Mucosa of rectum (tissue), 2 donors: ENCODE measurements around the gene IL17RE.

Experiments used
- H3K27ac ChIP-seq, 2 donors: one replicate each; pipeline ENCODE4 v1.7.0; 2013; ENCODE audit warnings: inconsistent platforms in 2 of 2, low read depth in 2 of 2, low read length in 2 of 2
- H3K27me3 ChIP-seq, 2 donors: one replicate each; pipeline ENCODE4 v1.7.0; 2013; ENCODE audit warnings: low read length in 2 of 2; ENCODE audit not compliant: control insufficient read depth in 2 of 2, insufficient read depth in 2 of 2
- H3K36me3 ChIP-seq, 2 donors: one replicate each; pipeline ENCODE4 v1.7.0; 2013; ENCODE audit warnings: low read length in 2 of 2; ENCODE audit not compliant: control insufficient read depth in 2 of 2, insufficient read depth in 2 of 2
- H3K4me1 ChIP-seq, 2 donors: one replicate each; pipeline ENCODE4 v1.7.0; 2013; ENCODE audit warnings: low read length in 2 of 2, mild to moderate bottlenecking in 1 of 2; ENCODE audit not compliant: control insufficient read depth in 2 of 2, insufficient read depth in 2 of 2
- H3K4me3 ChIP-seq, 2 donors: one replicate each; pipeline ENCODE4 v1.7.0; 2013; ENCODE audit warnings: low read length in 2 of 2
- H3K9ac ChIP-seq, 2 donors: one replicate each; pipeline ENCODE4 v1.7.0; 2013; ENCODE audit warnings: low read length in 2 of 2, low read depth in 1 of 2, mild to moderate bottlenecking in 1 of 2
- H3K9me3 ChIP-seq, 2 donors: one replicate each; pipeline ENCODE4 v1.7.0; 2013; ENCODE audit warnings: low read length in 2 of 2; ENCODE audit not compliant: control insufficient read depth in 2 of 2
- donor health status: healthy.
- donor health status: Normal muscosa, but diverticular disease.

IL17RE gene

GRCh38 chr3:9914011-9914410, 11.4 kb downstream of the IL17RE start:
- no peak overlapping the region for H3K4me3 ChIP-seq
- H3K27ac ChIP-seq = no peak overlapping the region
- H3K9ac ChIP-seq = peak overlapping the region; percentile 10 to 77
- no peaks in the 10 kb centered on the region for H3K27me3 ChIP-seq
- H3K36me3 ChIP-seq = peaks cover 13 to 17% of the 10 kb centered on the region in 2 donors
- H3K4me1 ChIP-seq = peaks cover 33 to 35% of the 10 kb centered on the region in 2 donors
- no peaks in the 10 kb centered on the region for H3K9me3 ChIP-seq

GRCh38 chr3:9914559-9915253, 12.1 kb downstream of the IL17RE start:
- peak overlapping the region; percentile 32 to 77 for H3K9ac ChIP-seq
- H3K4me3 ChIP-seq = peak overlapping the region; percentile 44 to 73
- H3K27me3 ChIP-seq = no peaks in the 10 kb centered on the region
- H3K36me3 ChIP-seq = peaks cover 13 to 15% of the 10 kb centered on the region in 2 donors
- peaks cover 33 to 35% of the 10 kb centered on the region in 2 donors for H3K4me1 ChIP-seq
- peak overlapping the region; percentile 86 to 93 for H3K27ac ChIP-seq
- no peaks in the 10 kb centered on the region for H3K9me3 ChIP-seq

- Histone ChIP-seq H3K9me3 (no peaks in the 10 kb centered on the region), H3K4me1 (peaks cover 33 to 35% of the 10 kb centered on the region in 2 donors), H3K27ac (peak overlapping the region; percentile 86 to 93), H3K9ac (peak overlapping the region; percentile 65 to 77), H3K4me3 (peak overlapping the region; percentile 72 to 73), H3K27me3 (no peaks in the 10 kb centered on the region), H3K36me3 (peaks cover 13 to 15% of the 10 kb centered on the region in 2 donors)
Observed at GRCh38 chr3:9915254-9916141, 12.8 kb downstream of the IL17RE start.

GRCh38 chr3:9916346-9916733, 13.7 kb downstream of the IL17RE start:
- peak overlapping the region; percentile 72 to 80 for H3K9ac ChIP-seq
- H3K27me3 ChIP-seq = no peaks in the 10 kb centered on the region
- peak overlapping the region; percentile 78 to 81 for H3K4me3 ChIP-seq
- no peaks in the 10 kb centered on the region for H3K9me3 ChIP-seq
- peaks cover 9 to 12% of the 10 kb centered on the region in 2 donors for H3K36me3 ChIP-seq
- H3K27ac ChIP-seq = peak overlapping the region; percentile 92 to 93
- peaks cover 33 to 35% of the 10 kb centered on the region in 2 donors for H3K4me1 ChIP-seq

GRCh38 chr3:9916734-9917680, 14.4 kb downstream of the IL17RE start, which contains the start of gene IL17RC:
Gene IL17RC (plus strand): TSS chr3:9917098. CDS start chr3:9917316, 218 bp downstream.
- Histone ChIP-seq H3K36me3 (peaks cover 3 to 7% of the 10 kb centered on the region in 2 donors), H3K27me3 (no peaks in the 10 kb centered on the region), H3K9ac (peak within 1 kb of the TSS; percentile 77 to 80), H3K9me3 (no peaks in the 10 kb centered on the region), H3K27ac (peak within 1 kb of the TSS; percentile 92 to 93), H3K4me3 (peak within 1 kb of the TSS; percentile 78 to 81), H3K4me1 (peaks cover 33 to 35% of the 10 kb centered on the region in 2 donors)

GRCh38 chr3:9917820-9918219, 15.2 kb downstream of the IL17RE start:
- no peaks in the 10 kb centered on the region for H3K27me3 ChIP-seq
- H3K27ac ChIP-seq = no peak overlapping the region
- no peaks in the 10 kb centered on the region for H3K36me3 ChIP-seq
- H3K9ac ChIP-seq = peak overlapping the region; percentile 41 to 68
- H3K4me1 ChIP-seq = peaks cover 33 to 35% of the 10 kb centered on the region in 2 donors
- H3K9me3 ChIP-seq = no peaks in the 10 kb centered on the region
- peak overlapping the region; percentile 78 to 81 for H3K4me3 ChIP-seq

GRCh38 chr3:9918261-9919038, 15.8 kb downstream of the IL17RE start:
- Histone ChIP-seq H3K27me3 (no peaks in the 10 kb centered on the region), H3K4me1 (peaks cover 33 to 34% of the 10 kb centered on the region in 2 donors), H3K9me3 (no peaks in the 10 kb centered on the region), H3K9ac (no peak overlapping the region), H3K36me3 (no peaks in the 10 kb centered on the region), H3K4me3 (no peak overlapping the region), H3K27ac (no peak overlapping the region)

GRCh38 chr3:9928158-9928557, 25.5 kb downstream of the IL17RE start:
- peaks cover 6 to 8% of the 10 kb centered on the region in 2 donors for H3K36me3 ChIP-seq
- no peaks in the 10 kb centered on the region for H3K9me3 ChIP-seq
- no peak overlapping the region for H3K27ac ChIP-seq
- H3K4me1 ChIP-seq = peaks cover 6 to 8% of the 10 kb centered on the region in 2 donors
- no peak overlapping the region for H3K4me3 ChIP-seq
- H3K27me3 ChIP-seq = no peaks in the 10 kb centered on the region
- H3K9ac ChIP-seq = no peak overlapping the region
